Activated CD4-positive, alpha-beta T cell treated with anti-CD3 and anti-CD28 coated beads, Interleukin-2, amount 50 U/mL, for 16 hours (primary cell): ENCODE data around the gene LEKR1.
"Not testable (repeated sequence)": the region's sequence is repeated elsewhere in the genome, so short reads cannot be mapped to it uniquely, and the experiment has no call there.

Source experiments
- DNase-seq: peaks from one replicate; pipeline ENCODE4 v3.0.0-alpha.2; 2020

LEKR1 gene

DNA sequence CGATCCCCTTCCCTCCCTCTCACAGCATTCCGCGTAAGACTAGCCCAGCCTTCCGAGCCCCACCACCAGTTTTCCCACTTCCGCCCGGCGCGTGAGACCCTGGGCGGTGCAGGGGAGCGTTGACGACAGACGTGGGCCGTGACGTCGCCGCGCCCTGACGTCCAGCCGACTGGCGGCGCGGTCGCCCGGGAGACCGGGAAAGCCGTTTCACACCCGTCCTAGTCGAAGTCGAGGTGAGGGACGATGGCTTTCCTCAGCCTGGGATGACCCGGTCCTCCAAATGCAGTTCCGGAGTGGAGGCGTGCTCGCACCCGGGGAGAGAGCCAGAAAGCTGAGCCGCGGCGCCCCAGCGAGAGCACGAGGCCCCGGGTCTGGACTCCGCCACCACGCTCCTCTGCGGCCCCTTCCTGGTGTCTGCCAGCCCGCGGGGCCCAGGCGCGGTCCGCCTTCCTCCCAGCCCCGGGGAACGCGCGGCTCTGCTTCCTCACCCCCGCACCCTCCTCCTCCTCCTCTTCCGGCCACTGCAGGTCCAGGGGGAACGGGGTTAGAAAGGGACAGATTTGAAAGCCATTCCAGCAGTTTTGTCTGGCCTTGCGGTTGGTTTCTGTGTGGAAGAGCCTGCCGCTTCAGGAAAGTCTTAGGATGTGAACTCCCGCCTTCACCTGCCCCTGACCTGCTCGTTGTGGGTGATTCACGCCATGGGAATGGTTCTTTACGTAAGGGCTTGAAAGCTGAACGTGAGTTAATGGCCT, at the start of gene LEKR1:
Gene LEKR1 (plus strand): TSS at position 210 of the 752 bp plus-strand sequence. CDS start 2,977 bp downstream, outside the sequence.
- peak; percentile 78 for DNase-seq

DNA sequence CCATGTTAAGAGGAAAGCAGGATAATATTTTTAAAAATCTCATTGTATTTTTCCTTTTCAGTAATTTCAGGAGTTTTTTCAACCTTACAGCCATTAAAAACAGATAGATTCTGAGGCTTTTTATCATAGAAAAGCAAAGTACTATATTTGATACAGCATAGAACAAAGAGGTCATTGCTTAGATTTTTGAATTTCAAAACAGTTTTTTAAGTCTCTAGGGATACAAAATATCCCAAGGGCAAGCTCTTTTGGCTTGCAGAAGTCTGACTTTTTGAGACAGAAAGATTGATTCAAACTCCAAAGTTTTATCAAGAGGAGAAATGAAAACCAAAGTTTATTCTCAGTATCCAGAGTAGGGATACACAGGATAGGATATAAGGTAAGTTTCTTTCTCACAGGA, 49.3 kb upstream of the LEKR1 start:
- no peak for DNase-seq

DNA sequence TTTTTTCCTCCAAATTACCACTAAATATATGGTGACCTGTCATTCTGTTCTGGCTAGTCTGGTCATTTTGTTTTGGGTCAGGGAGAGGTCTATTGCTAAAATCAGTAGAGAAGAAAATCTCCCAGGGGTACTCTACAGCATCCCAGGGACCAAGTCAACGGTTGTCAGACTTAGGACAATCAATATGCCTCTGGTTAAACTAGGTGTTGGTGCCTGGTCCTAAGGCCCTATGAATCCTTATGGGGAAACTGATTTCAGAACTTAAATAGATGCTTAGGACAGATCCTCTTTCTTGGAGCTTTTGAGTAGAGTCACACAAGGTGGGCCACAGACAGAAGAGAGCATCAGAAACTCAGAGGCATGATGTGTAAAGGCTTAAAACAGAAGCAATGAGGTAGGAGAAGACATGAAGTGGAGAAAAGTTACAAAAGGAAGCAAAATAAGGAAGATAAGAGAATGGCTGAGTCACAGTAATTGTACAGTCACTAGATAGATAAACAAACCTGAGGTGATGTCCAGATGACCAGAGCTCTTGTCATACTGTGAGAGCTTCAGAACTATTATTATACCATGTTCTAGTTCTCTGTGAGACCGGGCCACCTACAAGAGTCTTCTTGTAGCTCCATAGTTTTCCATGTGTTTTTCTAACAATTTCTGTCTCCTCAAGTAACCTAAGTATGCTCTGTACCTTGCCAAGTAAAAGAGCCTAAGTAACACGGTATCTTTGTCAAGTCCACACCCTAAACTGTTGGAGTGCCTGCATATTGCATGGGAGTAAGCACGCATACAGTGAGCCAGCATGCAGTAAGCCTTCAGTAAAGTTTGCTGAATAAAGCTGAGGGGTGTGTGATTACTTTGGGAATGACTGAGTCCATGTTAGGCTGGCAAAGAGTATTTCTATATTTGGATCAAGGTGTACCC, 44.6 kb upstream of the LEKR1 start:
- no peak for DNase-seq

GRCh38 chr3:156782319-156782718, 43.8 kb upstream of the LEKR1 start:
- no peak for DNase-seq

DNA sequence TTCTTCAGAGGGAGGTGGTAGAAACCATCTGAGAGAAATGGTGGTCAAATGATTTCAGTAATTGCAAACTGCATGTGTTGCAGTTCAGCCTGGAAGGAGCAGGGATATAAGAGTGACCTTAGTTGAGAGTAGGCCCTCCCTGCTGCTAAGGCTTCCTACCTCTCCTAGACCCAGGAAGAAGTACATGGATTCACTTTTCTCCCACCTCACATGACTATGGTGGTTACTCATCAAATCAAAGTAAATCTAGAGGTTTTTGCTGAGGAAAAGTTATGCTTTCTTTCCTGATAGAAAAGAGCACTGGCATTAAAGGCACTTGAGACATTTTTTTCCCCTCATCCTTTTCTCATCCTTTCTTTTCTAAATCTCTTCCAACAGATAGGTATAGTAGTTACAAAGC, 43.2 kb upstream of the LEKR1 start:
- no peak for DNase-seq

DNA sequence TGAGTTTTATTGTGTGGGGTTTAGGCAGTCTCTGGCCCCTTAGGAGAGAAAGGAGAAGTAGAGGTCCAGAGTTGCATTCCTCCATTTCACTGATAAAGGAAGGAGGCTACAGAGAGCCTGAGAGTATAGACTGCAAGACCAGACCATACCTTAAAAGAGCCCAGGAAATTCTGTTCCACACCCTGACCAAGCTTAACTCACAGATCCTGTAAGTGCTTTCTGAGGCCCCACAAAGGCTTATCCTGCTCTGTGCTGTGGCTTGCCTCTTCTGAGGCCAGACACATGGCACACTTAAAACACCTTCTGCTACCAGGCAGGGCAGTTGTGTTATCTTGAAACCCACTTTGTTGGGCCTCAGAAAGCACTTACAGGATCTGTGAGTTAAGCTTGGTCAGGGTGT, 39.2 kb upstream of the LEKR1 start:
- DNase-seq: peak; percentile 26

DNA sequence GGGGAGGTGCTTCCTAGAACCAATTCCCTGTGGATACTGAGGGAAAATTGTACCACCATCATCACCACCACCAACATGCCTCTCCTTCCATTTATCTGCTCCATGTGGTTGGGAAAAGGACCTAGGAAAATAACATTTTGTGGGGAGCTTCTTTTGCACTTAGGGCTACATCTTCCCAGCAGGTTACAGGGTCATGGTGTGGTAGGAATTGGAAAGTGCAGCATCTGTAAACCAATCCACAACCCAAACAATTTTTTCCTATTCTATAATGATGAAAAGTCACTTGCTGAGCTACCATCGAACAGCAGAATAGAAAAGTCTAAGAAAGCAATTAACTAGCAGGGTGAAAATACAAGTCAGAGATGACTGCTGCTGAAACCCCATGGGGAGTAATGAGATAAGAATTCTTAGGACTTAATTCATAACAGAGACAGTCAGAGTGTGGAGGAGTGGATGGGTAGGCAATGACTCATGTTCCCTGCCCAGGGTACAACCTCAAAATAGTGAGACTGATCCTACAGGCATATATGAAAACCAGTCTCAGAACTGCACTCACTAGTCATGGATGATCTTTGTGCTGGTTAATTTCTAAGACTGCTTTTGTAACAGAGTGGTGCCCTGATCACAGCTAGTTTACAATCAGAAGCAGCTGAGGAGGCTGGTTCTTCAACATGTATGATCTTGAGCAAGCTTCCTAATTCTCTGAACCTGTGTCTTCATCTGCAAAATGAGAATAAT, 38.1 kb upstream of the LEKR1 start:
- peak; percentile 78 for DNase-seq

GRCh38 chr3:156788846-156789245, 37.3 kb upstream of the LEKR1 start:
- no peak for DNase-seq

DNA sequence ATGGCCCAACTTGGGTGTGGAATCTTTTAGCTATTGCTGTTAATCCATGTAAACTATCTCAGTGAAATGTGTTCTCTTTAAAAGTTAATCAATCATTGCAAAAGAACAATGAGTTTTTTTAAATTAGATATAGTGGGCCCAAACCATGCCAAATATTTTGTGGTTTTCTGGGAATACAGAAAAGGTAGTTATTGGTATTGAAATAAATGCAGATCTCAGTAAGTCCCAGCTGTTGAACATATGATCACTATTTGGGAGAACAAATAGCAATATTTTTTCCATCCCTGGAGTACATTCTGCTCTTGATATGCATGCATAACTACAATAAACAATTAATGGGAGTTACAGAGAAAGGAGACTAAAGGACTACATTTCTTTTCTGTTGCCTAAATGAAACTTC, 36.0 kb upstream of the LEKR1 start:
- DNase-seq: no peak

DNA sequence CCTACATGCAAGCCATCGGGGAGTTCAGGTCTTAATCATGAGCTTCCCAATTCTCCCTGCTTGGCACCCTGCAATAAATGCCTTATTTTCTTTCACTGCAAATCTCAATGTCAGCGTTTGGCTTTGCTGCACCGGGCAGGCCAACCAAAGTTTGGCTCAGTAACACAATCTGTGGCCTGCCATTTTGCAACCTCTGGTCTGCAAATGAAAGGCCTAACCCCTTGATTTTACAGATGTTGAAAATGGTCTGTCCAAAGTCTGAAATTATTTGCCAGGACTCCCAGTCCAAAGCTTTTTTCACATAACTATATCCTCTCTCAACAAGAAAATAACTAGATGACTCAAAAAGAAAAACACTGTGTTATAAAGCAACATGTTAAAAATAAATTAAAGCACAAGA, 34.0 kb upstream of the LEKR1 start:
- DNase-seq: no peak

DNA sequence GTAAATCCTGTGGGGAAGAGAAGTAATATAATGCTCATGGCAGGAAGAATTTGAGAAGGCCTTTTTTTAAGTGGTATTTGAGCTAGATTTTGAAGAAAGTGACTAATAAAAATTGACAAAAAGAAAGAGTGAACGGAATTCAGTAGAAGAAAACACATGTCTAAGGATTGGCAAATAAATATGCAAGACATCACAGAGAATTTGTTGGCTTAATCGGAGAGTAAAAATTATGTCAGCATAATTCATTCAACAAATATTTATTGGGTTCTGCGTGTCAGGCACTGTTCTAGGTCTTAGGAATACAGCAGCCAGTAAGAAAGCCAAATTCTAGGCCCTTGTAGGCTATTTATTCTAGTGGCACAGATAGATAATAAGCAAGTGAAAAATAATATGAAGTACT, 33.6 kb upstream of the LEKR1 start:
- no peak for DNase-seq

DNA sequence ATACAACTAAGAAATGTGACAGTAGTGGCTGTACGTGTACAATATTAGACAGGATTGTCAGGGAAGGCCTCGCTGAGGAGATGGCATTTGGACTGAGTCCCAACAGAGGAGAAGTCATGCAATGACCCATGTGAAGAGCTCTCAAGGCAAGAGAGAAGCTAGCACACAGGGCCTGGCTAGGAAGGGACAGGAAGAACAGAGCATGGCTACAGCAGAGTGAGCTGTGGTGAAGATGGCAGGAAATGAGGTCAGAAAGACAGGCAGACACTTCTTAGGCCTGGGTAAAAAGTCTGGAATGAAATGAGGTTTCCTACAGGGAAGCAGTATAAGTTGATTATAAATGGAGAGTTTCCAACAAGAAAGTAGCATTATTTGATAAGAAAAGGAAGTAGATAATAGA, 33.2 kb upstream of the LEKR1 start:
- no peak for DNase-seq

- DNase-seq: no peak
Measured at GRCh38 chr3:156793400-156793799, 32.8 kb upstream of the LEKR1 start.

- DNase-seq: no peak
Measured at GRCh38 chr3:156793851-156794250, 32.3 kb upstream of the LEKR1 start.

- no peak for DNase-seq
Measured at GRCh38 chr3:156795890-156796481, 30.2 kb upstream of the LEKR1 start.

DNA sequence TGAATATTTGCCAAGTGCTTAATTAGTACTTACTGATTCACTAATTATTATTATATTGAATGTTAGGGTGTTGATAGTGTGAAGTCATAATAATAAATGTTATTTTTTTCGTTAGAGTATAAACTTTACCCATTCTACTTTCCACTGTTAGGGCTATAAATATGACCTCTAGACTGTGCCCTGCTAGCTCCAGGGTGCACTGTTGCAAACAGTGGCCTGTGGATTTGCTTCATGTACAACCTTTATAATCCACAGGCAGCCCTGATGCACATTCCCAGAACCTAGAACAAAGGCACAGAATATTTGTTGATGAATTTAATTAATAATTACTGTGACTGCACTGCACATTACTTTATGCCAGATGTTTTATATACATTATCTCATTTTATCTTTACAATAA, 28.8 kb upstream of the LEKR1 start:
- DNase-seq: no peak

GRCh38 chr3:156800287-156800686, 25.9 kb upstream of the LEKR1 start:
- not testable (repeated sequence) for DNase-seq

- no peak for DNase-seq
Measured at GRCh38 chr3:156801746-156802145, 24.4 kb upstream of the LEKR1 start.

DNA sequence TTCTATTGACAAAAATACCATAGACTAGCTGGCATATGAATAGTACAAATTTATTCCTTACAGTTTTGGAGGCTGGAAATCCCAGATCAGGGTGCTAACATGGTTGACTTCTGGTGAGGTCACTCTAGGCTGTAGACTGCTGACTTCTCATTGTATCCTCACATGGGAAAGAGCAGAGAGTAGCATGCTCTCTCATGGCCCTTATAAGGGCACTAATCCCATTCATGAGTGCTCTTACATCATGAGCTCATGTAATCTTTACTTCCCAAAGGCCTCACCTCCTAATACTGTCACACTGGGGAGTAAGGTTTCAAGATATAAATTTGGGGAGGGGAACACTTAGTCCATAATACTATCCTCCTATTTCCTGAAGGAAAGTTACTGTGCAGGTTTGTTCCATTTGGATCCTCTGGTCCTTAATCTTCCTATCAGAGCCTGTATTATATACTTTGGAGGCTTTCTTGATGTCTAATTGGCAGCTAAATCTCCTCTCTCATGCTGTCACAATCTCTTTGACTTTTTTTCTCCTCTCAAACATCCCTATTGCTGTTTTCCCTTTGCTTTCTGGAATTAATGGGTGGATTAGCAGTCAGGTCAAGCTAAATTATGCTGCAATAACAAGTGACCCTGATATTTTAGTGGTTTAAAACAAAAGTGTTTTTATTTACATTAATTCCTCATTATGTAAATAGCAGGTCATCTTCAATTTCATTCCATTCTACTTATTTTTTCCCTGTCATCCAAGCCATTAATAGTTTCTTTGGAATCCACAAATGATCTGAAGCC, 23.1 kb upstream of the LEKR1 start:
- no peak for DNase-seq

- no peak for DNase-seq
Measured at GRCh38 chr3:156803952-156804741, 22.0 kb upstream of the LEKR1 start.

- no peak for DNase-seq
Measured at GRCh38 chr3:156806698-156807097, 19.5 kb upstream of the LEKR1 start.
